ENCODE results near the gene ANKRD24. TPM values are rescaled to one million over a fixed set of nuclear protein-coding genes. Genes with fewer than 3 reads are reported as not detected.

The ANKRD24 gene
- total RNA-seq, 1 experiment from 2014 or later: 0.33 TPM

DNA sequence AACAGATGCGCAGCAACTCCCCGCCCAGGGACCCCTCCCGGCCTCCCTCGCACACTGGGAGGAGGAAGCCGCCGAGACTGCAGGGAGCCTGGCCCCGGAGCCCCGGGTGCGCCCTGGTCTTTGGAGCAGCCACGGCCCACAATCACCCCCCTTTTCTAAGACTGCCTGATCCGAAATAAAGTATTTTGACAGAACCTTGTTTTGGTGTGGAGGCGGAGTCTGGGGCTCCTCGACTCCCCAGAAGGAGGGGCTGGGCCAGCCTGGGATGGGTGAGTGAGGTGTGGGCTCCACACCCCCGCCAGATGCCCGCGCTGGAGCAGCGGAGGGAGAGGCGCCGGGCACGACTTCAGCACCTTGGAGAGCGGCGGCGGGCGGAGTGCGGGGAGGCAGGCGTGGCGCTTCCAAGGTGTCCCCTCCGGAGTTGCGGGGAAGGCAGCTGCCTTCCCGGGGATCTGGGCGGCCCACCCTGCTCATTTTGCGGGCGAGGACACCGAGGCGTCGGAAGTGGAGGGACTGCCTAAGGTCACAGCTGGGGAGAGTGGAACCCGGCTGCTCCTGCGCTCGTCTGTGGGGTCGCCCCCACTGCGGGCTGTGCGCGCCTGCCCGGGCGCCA is 9.5 kb upstream of the ANKRD24 start:
- Histone ChIP-seq H3K4me2 (ENCODE audit: low read length) (no peak overlapping the region), H2AFZ (ENCODE audit: low read length) (no peak overlapping the region), H3K4me3 (ENCODE audit: low read length) (no peak overlapping the region), H3K27me3 (ENCODE audit: low read length) (no peaks in the 10 kb centered on the region), H4K20me1 (ENCODE audit: low read length) (no peaks in the 10 kb centered on the region), H3K9ac (ENCODE audit: low read length) (no peak overlapping the region), H3K27ac (ENCODE audit: low read length) (no peak overlapping the region), H3F3A (ENCODE audit: low read length, unreplicated experiment) (no peaks in the 10 kb centered on the region), H3K4me1 (ENCODE audit: insufficient read depth, low read length) (no peaks in the 10 kb centered on the region), H3K79me2 (ENCODE audit: low read length) (no peaks in the 10 kb centered on the region), H3K9me2 (replicated peaks; ENCODE audit: low read length) (no peaks in the 10 kb centered on the region), H3K36me3 (ENCODE audit: low read depth, low read length) (no peaks in the 10 kb centered on the region), H3K9me3 (ENCODE audit: low read length) (no peaks in the 10 kb centered on the region)
- BruUV-seq (replicated peaks): no TSS peak
- peak; percentile 24 for DNase-seq
- ChIA-PET CTCF (no interaction called here), POLR2A (ENCODE audit: unreplicated experiment) (interaction anchor here (0.7 kb wide), 1 partner anchor 15 kb away, joined by 5 read pairs; no protein-coding TSS in a partner anchor)
- intact Hi-C loops (cut with micrococcal nuclease): no loop called here
- TF ChIP-seq, protein P1, sequence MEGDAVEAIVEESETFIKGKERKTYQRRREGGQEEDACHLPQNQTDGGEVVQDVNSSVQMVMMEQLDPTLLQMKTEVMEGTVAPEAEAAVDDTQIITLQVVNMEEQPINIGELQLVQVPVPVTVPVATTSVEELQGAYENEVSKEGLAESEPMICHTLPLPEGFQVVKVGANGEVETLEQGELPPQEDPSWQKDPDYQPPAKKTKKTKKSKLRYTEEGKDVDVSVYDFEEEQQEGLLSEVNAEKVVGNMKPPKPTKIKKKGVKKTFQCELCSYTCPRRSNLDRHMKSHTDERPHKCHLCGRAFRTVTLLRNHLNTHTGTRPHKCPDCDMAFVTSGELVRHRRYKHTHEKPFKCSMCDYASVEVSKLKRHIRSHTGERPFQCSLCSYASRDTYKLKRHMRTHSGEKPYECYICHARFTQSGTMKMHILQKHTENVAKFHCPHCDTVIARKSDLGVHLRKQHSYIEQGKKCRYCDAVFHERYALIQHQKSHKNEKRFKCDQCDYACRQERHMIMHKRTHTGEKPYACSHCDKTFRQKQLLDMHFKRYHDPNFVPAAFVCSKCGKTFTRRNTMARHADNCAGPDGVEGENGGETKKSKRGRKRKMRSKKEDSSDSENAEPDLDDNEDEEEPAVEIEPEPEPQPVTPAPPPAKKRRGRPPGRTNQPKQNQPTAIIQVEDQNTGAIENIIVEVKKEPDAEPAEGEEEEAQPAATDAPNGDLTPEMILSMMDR (conservative IDR thresholded peaks at IDR 0.05; ENCODE audit: low read depth, low read length): no peak
- no peak for TF ChIP-seq EZH2 (IDR thresholded peaks at IDR 0.05; ENCODE audit: low read length, unreplicated experiment)
- no peak for TF ChIP-seq EZH2phosphoT487 (IDR thresholded peaks at IDR 0.05; ENCODE audit: borderline replicate concordance, low read length)
- peak; percentile 66 for ATAC-seq

DNA sequence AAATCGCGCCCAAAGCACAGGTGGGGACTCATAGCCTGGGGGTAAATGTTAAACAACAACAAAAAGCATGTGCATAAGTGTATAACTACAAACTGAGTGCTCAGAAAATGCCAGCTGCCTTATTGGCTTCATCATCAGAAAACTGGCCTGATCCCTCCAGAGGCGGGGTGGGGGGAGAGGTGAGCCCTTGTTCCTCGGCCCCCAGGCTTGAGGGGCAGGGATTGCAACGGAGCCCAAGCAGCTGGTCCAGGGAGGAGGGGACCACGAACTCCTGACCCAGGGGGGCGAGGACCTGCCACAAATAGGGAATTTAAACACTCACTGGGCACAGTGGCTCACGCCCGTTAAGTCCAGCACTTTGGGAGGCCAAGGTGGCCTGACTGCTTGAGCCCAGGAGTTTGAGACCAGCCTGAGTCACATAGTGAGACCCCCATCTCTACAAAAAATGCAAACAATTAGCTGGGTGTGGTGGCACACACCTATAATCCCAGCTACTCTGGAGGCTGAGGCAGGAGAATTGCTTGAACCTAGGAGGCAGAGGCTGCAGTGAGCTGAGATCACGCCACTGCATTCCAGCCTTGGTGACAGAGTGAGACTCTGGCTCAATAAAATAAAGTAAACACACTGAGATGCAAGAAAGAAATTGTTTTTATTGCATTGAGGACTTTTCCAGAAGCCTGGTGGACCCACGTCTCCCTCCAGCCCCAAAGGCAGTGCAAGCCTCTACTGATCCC is 8.8 kb upstream of the ANKRD24 start:
- Histone ChIP-seq H3K27me3 (ENCODE audit: low read length) (no peaks in the 10 kb centered on the region), H3K9ac (ENCODE audit: low read length) (no peak overlapping the region), H4K20me1 (ENCODE audit: low read length) (no peaks in the 10 kb centered on the region), H2AFZ (ENCODE audit: low read length) (no peak overlapping the region), H3K36me3 (ENCODE audit: low read depth, low read length) (no peaks in the 10 kb centered on the region), H3K4me3 (ENCODE audit: low read length) (no peak overlapping the region), H3K9me2 (replicated peaks; ENCODE audit: low read length) (no peaks in the 10 kb centered on the region), H3K4me1 (ENCODE audit: insufficient read depth, low read length) (no peaks in the 10 kb centered on the region), H3F3A (ENCODE audit: low read length, unreplicated experiment) (no peaks in the 10 kb centered on the region), H3K4me2 (ENCODE audit: low read length) (no peak overlapping the region), H3K79me2 (ENCODE audit: low read length) (no peaks in the 10 kb centered on the region), H3K9me3 (ENCODE audit: low read length) (no peaks in the 10 kb centered on the region), H3K27ac (ENCODE audit: low read length) (no peak overlapping the region)
- CTCF ChIA-PET: no interaction called here
- no peak for DNase-seq
- intact Hi-C loops (cut with micrococcal nuclease): no loop called here
- no TSS peak for BruUV-seq (replicated peaks)
- no peak for TF ChIP-seq EZH2phosphoT487 (IDR thresholded peaks at IDR 0.05; ENCODE audit: borderline replicate concordance, low read length)
- TF ChIP-seq, protein P1 (conservative IDR thresholded peaks at IDR 0.05; ENCODE audit: low read depth, low read length): no peak
- no peak for TF ChIP-seq EZH2 (IDR thresholded peaks at IDR 0.05; ENCODE audit: low read length, unreplicated experiment)
- ATAC-seq: no peak
- POLR2A ChIA-PET (ENCODE audit: unreplicated experiment): interaction anchor here (0.7 kb wide), 1 partner anchor 16 kb away, joined by 5 read pairs; no protein-coding TSS in a partner anchor
